Neuron (in vitro differentiated cells): ENCODE data around the gene TENM4.

Source experiments
- H2AFZ ChIP-seq: one replicate; pipeline ENCODE4 v1.6.1; 2013; ENCODE audit warnings: low read depth, mild to moderate bottlenecking, inconsistent platforms, low read length, moderate library complexity
- H3K27me3 ChIP-seq: one replicate; pipeline ENCODE4 v1.6.1; 2013; ENCODE audit warnings: low read length; ENCODE audit not compliant: insufficient read depth
- H3K36me3 ChIP-seq: one replicate; pipeline ENCODE4 v1.6.1; 2013; ENCODE audit warnings: low read length; ENCODE audit not compliant: insufficient read depth
- H3K4me1 ChIP-seq: one replicate; pipeline ENCODE4 v1.6.1; 2013; ENCODE audit warnings: low read length; ENCODE audit not compliant: insufficient read depth
- H3K4me3 ChIP-seq: 2 replicates; pipeline ENCODE4 v1.5.1; 2013; ENCODE audit warnings: mild to moderate bottlenecking, low read length, moderate library complexity
- H3K9me3 ChIP-seq: one replicate; pipeline ENCODE4 v1.6.1; 2013; ENCODE audit warnings: low read length

TENM4 gene

GRCh38 chr11:79425463-79425862 is 15.4 kb downstream of the TENM4 start:
- Histone ChIP-seq H2AFZ (no peak overlapping the region), H3K27me3 (no peaks in the 10 kb centered on the region), H3K36me3 (no peaks in the 10 kb centered on the region), H3K9me3 (no peaks in the 10 kb centered on the region), H3K4me1 (peaks cover 41% of the 10 kb centered on the region), H3K4me3 (no peak overlapping the region)

- Histone ChIP-seq H3K4me1 (peaks cover 30% of the 10 kb centered on the region), H2AFZ (no peak overlapping the region), H3K27me3 (no peaks in the 10 kb centered on the region), H3K4me3 (no peak overlapping the region), H3K9me3 (no peaks in the 10 kb centered on the region), H3K36me3 (no peaks in the 10 kb centered on the region)
Measured at GRCh38 chr11:79423736-79424135, 17.1 kb downstream of the TENM4 start.

DNA sequence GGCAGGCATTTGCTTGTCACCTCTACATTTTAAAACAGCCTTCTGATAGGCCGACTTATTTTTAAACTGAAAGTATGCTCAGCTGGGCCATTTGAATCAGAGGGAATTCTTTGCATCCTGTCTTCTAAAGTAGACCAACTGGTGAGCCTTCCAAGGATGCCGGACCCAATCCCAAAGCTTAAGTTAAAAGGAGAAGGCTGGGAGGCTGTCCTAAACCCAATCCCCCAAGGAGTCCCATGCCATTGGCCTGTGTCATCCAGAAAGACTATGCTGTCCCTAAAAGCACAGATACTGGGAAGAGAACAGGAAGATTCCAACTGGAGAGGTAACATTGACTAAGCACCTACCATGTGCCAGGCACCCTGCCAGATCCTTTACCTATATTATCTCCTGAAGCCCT is 18.0 kb downstream of the TENM4 start:
- H3K36me3 ChIP-seq = no peaks in the 10 kb centered on the region
- H3K9me3 ChIP-seq = no peaks in the 10 kb centered on the region
- no peak overlapping the region for H3K4me3 ChIP-seq
- H2AFZ ChIP-seq = no peak overlapping the region
- no peaks in the 10 kb centered on the region for H3K27me3 ChIP-seq
- peaks cover 21% of the 10 kb centered on the region for H3K4me1 ChIP-seq

DNA sequence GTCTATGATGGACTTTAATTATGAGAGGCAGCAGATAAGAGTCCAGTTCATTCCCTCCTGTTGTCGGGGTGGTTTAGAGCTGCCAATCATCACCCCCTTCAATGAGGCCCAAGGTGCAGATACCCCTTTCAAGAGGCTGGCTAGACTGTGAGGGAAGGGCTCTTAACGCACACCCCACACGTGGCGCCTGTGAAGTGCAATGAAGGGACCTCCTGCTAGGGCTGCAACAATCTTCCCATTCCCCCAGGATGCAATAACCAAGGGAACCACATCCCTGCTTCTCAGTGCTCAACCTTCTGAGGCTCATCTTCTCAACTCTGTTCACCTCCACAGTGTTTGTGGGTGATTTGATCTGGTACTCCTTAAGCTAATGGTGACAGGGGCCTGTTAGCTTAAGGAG is 19.0 kb downstream of the TENM4 start:
- H3K4me3 ChIP-seq = no peak overlapping the region
- H3K4me1 ChIP-seq = peaks cover 15% of the 10 kb centered on the region
- H3K27me3 ChIP-seq = no peaks in the 10 kb centered on the region
- no peak overlapping the region for H2AFZ ChIP-seq
- no peaks in the 10 kb centered on the region for H3K36me3 ChIP-seq
- no peaks in the 10 kb centered on the region for H3K9me3 ChIP-seq

DNA sequence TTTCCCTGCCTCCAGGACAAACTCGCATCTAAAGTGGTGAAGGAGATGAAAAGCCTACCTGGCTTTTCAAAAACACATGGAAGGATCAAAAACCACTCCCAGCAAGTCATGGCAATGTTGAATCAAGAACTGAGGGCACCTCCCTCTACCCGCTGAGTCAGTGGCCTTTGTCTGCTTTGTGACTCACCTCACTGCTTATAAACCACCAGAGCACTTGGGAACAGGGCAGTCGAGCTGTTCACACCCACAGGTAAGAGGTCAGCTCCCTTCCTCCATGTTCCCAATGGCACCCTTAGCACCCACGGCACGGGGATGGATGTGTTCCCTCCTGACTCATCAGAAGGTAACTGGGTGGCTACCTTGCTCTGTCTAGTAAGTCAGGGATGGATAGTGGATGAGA is 21.7 kb downstream of the TENM4 start:
- no peak overlapping the region for H3K4me3 ChIP-seq
- H2AFZ ChIP-seq = no peak overlapping the region
- H3K27me3 ChIP-seq = no peaks in the 10 kb centered on the region
- H3K9me3 ChIP-seq = peaks cover 4% of the 10 kb centered on the region
- no peaks in the 10 kb centered on the region for H3K36me3 ChIP-seq
- H3K4me1 ChIP-seq = peaks cover 15% of the 10 kb centered on the region

DNA sequence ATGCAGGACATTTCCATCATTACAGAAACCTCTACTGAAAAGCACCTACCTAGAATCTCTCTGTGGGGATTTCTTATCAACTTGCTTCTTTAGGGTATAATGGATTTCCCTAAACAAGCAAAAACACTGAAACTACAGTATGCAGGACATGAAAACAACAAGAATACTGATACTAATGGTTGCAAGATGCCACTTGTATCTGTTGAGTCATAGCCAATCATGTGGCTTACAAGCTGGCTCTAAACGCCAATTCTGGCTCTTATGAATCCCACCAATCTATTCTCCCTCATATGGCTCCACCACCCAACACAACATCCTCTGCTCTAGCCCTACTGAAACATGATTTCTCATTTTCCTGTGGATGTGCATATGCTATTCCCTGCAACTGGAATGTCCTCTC is 22.6 kb downstream of the TENM4 start:
- no peaks in the 10 kb centered on the region for H3K27me3 ChIP-seq
- no peak overlapping the region for H2AFZ ChIP-seq
- H3K4me3 ChIP-seq = no peak overlapping the region
- no peaks in the 10 kb centered on the region for H3K36me3 ChIP-seq
- H3K9me3 ChIP-seq = peaks cover 4% of the 10 kb centered on the region
- peaks cover 9% of the 10 kb centered on the region for H3K4me1 ChIP-seq

- Histone ChIP-seq H3K9me3 (peaks cover 4% of the 10 kb centered on the region), H3K4me3 (no peak overlapping the region), H2AFZ (no peak overlapping the region), H3K27me3 (no peaks in the 10 kb centered on the region), H3K36me3 (no peaks in the 10 kb centered on the region), H3K4me1 (peaks cover 10% of the 10 kb centered on the region)
Measured at GRCh38 chr11:79417069-79417920, 23.5 kb downstream of the TENM4 start.

- H3K4me3 ChIP-seq = no peak overlapping the region
- H3K9me3 ChIP-seq = peaks cover 4% of the 10 kb centered on the region
- H2AFZ ChIP-seq = no peak overlapping the region
- H3K36me3 ChIP-seq = no peaks in the 10 kb centered on the region
- H3K27me3 ChIP-seq = no peaks in the 10 kb centered on the region
- H3K4me1 ChIP-seq = peaks cover 4% of the 10 kb centered on the region
Measured at GRCh38 chr11:79415912-79416311, 24.9 kb downstream of the TENM4 start.

DNA sequence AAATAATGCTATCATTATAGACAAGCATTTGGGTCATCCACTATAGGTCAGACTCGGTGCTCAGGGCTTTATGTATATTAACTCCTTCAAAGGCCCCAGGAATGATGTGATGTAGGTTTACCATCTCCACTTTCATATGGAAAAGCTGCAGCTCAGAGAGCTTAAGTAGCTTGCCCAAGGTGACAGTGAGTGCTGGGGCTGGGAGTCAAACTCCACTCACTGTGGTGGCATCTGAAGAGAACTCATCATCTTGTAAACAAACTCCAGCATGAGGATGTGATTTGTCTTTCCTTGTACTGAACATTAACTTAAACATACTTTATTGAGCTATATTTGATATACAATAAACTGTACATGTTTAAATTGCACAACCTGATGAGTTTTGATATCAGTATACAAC is 25.4 kb downstream of the TENM4 start:
- H3K9me3 ChIP-seq = peaks cover 4% of the 10 kb centered on the region
- H3K36me3 ChIP-seq = no peaks in the 10 kb centered on the region
- no peaks in the 10 kb centered on the region for H3K27me3 ChIP-seq
- H2AFZ ChIP-seq = no peak overlapping the region
- no peak overlapping the region for H3K4me3 ChIP-seq
- H3K4me1 ChIP-seq = peaks cover 4% of the 10 kb centered on the region

DNA sequence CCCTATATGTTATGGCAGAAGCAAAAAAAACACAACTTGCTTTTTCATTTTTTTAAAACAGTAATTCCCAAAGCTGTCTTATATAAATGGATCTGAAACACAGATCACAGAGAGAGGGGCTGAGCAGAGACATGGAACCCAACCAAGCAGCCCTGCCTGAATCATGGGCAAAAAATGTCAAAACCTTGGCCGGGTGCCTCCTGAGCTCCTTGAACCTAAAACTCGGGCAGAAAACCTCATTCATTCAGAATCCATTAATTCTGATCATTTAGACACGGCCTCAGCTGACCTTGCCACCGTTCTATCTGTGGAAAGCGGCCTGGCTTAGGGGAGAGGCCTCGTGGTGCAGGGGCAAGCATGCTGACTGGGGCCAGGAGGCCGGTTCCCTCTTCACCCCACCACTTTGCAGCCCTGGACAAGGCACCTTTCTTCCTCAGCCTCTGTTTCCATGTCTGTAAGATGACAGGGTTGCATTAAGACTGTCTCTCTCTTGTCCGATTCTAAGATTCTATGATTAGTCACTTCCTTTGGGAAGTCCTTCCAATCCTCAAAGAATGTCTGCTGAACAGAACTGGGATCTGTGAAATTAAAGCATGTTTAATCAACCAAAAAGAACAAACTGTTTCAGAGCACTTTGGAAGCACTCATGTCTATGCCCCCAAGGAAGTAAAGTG is 26.0 kb downstream of the TENM4 start:
- Histone ChIP-seq H3K9me3 (peaks cover 4% of the 10 kb centered on the region), H3K36me3 (no peaks in the 10 kb centered on the region), H3K4me3 (no peak overlapping the region), H2AFZ (no peak overlapping the region), H3K27me3 (no peaks in the 10 kb centered on the region), H3K4me1 (peaks cover 4% of the 10 kb centered on the region)

DNA sequence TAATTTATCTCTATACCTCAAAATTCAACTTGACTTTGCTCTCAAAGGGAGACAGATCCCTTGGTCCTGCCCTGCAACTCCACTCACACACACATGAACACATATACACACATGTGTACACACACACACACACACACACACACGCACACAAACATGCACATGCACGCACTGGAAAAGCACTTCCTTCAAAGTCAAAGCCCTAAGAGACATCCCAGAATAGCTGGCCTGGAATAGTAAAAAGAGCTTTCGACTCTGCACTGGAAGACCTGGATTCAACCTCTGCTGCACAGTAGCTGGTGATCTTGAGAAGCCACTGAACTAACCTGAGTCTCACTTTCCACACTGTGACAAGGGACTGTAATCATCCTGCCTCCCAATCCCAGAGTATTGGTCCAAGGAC is 26.8 kb downstream of the TENM4 start:
- no peak overlapping the region for H3K4me3 ChIP-seq
- no peak overlapping the region for H2AFZ ChIP-seq
- no peaks in the 10 kb centered on the region for H3K36me3 ChIP-seq
- peaks cover 4% of the 10 kb centered on the region for H3K9me3 ChIP-seq
- H3K27me3 ChIP-seq = no peaks in the 10 kb centered on the region
- H3K4me1 ChIP-seq = peaks cover 4% of the 10 kb centered on the region

DNA sequence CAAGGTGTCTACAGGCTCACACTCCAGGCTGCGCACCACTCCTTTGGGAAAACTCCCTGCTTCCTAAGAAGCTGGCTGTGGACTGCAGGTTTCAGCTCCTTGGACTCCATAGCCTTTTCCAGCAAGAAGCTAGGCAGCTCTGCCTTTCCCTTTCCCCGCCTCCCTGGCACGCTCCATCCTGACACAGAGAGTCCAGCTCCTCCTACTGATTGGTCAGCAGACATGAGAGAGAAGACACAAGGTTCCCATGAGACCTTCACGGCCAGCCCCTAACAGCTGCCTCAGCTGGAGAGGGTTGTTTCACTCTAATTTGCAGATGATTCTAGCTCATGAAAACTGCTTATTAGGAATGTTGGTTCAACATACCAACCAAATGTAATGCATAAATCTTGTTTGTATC is 27.6 kb downstream of the TENM4 start:
- peaks cover 4% of the 10 kb centered on the region for H3K4me1 ChIP-seq
- no peak overlapping the region for H3K4me3 ChIP-seq

DNA sequence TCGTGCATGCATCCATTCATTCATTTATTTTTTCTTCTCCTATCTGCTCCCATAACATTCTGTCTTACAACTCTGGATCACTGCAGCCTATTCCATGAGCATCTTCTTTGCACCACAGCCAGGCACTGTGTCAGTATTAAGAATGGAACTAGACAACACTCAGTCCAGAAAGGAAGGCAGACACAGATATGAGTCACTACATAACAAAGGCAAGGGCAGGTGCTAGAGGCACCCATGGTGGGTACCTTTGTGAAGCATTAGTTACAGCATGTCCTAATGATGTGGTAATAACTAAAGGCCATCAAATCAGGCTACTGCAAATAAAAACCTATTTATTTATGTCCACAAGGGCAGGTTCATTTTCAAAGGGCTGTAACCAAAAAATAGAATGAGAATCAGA is 28.1 kb downstream of the TENM4 start:
- no peaks in the 10 kb centered on the region for H3K27me3 ChIP-seq
- H3K36me3 ChIP-seq = no peaks in the 10 kb centered on the region
- peaks cover 4% of the 10 kb centered on the region for H3K9me3 ChIP-seq
- H3K4me3 ChIP-seq = no peak overlapping the region
- H2AFZ ChIP-seq = no peak overlapping the region
- peaks cover 4% of the 10 kb centered on the region for H3K4me1 ChIP-seq

More for the DNA sequence above, 27.6 kb downstream of the TENM4 start:
- Histone ChIP-seq H2AFZ (no peak overlapping the region), H3K36me3 (no peaks in the 10 kb centered on the region), H3K27me3 (no peaks in the 10 kb centered on the region), H3K9me3 (peaks cover 4% of the 10 kb centered on the region)
